ENCODE measurements around the gene DNAL1. TPM values are rescaled to one million over a fixed set of nuclear protein-coding genes. Genes with fewer than 3 reads are reported as not detected.

Gene DNAL1
- total and polyA plus RNA-seq, 10 donors, result 2.2 to 15.4 (median 6.1) TPM

DNA sequence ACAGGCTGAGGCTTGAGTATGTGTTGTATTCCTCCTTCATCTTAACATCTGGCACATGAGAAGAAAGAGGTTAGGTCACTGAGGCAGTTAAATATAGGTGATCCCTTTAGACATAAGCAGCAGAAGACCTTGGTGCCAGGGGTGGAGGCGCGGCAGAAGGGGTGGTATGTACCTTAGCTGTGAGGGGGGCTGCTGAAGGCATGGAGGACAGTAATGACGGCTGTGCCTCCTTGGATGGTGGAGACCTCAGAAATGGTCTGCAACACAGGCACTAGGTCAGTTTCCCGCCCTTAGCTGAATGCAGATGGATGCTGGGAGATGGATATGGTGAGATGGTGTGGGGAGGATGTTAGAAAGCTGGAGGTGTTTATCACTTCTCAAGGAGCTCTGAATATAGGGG is 70.9 kb downstream of the DNAL1 start:
- intact Hi-C loops (cut with DNase I; ENCODE audit: low total_unique reads), result no loop called here

DNA sequence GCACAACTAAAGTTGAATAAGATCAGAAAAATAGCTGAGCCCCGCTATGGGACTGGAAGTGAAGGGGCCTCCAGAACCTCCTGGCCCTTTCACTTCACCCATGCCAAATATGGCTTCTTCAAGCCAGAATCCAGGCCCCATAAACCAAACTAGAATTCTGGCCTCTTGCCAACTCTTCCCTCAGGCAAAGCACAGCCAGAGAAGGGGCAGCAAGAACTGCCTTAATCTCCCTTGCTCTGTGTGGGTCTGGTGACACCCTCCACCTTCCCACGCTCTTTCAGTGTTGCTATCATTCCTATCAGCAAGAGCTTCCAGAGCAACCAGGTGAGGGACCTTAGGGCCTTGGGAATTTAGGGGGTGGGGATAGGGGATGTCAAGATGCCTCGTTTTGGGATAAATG is 72.5 kb downstream of the DNAL1 start:
- Histone ChIP-seq H3K4me3 (no peak overlapping the region), H3K36me3 (peaks cover under 1 to 71% (median 65%) of the 10 kb centered on the region in 6 donors), H3K9me3 (no peaks in the 10 kb centered on the region), H3K27me3 (replicated peaks in 1 of 7) (peaks cover 0 to 12% (median 0%) of the 10 kb centered on the region in 7 donors), H3K27ac (peak overlapping the region in 5 of 8 donors; percentile 45 to 74 (median 62)), H3K4me1 (peaks cover 3 to 47% (median 27%) of the 10 kb centered on the region in 6 donors)
- no peak for DNase-seq
- TF ChIP-seq POLR2AphosphoS5 (IDR thresholded peaks at IDR 0.05) (no peak), POLR2A (IDR thresholded peaks at IDR 0.05) (no peak)
- TF ChIP-seq, protein P1, sequence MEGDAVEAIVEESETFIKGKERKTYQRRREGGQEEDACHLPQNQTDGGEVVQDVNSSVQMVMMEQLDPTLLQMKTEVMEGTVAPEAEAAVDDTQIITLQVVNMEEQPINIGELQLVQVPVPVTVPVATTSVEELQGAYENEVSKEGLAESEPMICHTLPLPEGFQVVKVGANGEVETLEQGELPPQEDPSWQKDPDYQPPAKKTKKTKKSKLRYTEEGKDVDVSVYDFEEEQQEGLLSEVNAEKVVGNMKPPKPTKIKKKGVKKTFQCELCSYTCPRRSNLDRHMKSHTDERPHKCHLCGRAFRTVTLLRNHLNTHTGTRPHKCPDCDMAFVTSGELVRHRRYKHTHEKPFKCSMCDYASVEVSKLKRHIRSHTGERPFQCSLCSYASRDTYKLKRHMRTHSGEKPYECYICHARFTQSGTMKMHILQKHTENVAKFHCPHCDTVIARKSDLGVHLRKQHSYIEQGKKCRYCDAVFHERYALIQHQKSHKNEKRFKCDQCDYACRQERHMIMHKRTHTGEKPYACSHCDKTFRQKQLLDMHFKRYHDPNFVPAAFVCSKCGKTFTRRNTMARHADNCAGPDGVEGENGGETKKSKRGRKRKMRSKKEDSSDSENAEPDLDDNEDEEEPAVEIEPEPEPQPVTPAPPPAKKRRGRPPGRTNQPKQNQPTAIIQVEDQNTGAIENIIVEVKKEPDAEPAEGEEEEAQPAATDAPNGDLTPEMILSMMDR (IDR thresholded peaks at IDR 0.05 in 8 of 11, conservative IDR thresholded peaks at IDR 0.05 in 3 of 11), result no peak
- WGBS, 5 donors, result 81 to 95% (median 87%) methylated on average over 3 of the region's 3 CpGs
- intact Hi-C loops (cut with DNase I; ENCODE audit: low total_unique reads), result no loop called here

More for the DNA sequence above, 70.9 kb downstream of the DNAL1 start:
- TF ChIP-seq POLR2AphosphoS5 (IDR thresholded peaks at IDR 0.05), result peak in 1 of 3 donors; percentile 15
- TF ChIP-seq, protein P1 (IDR thresholded peaks at IDR 0.05 in 8 of 11, conservative IDR thresholded peaks at IDR 0.05 in 3 of 11), result no peak
- peaks cover 0 to 55% (median 49%) of the 10 kb centered on the region in 6 donors for H3K36me3 ChIP-seq
- H3K9me3 ChIP-seq, result no peaks in the 10 kb centered on the region
- peaks cover 0 to 12% (median 0%) of the 10 kb centered on the region in 7 donors for H3K27me3 ChIP-seq (replicated peaks in 1 of 7)
- WGBS, 5 donors, result 88 to 93% (median 91%) methylated on average over 4 of the region's 4 CpGs
- no peak overlapping the region for H3K4me3 ChIP-seq
- H3K4me1 ChIP-seq, result peaks cover 9 to 58% (median 42%) of the 10 kb centered on the region in 6 donors
- DNase-seq, result no peak
- no peak overlapping the region for H3K27ac ChIP-seq

DNA sequence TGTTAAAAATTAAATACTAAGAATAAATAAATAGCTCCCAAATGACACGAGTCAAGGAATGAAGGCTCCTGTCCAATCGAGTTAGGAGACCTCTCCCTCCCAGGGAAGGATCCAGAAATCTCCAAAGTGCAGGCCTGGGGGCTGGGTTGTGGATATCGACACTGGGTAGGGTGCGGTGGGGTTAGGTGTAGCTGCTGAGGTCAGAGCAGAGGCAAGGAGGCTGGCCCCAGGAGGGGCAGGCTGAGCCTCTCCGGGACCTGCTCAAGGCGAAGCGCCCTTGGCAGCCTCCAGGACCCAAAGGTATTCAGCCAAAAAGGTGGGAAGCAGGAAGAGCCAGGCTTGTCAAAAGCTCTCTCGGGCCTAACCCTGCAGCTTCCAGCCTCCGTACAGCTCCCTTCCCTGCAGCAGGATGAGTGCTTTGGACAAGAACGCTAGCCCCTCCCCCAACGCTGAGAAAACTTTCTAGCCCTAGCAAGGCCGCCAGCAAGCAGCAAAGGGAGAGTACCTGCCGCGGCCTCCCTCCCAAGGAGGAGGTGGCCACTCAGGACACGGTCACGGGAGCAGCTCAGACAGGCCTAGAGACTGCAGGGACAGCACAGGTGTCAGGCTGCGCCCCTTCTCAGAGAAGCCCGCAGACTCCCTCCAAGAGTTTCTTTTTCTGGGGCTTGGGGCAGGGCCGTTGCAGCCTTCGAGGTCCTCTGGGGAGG is 73.1 kb downstream of the DNAL1 start:
- peak overlapping the region in 5 of 8 donors; percentile 45 to 74 (median 62) for H3K27ac ChIP-seq

More for the DNA sequence above, 73.1 kb downstream of the DNAL1 start:
- peak; percentile 69 for DNase-seq
- 77 to 88% (median 85%) methylated on average over 17 to 20 of the region's 20 CpGs for WGBS, 5 donors
- intact Hi-C loops (cut with DNase I; ENCODE audit: low total_unique reads), result no loop called here
- Histone ChIP-seq H3K4me1 (peaks cover 0 to 46% (median 22%) of the 10 kb centered on the region in 6 donors), H3K36me3 (peaks cover 4 to 77% (median 71%) of the 10 kb centered on the region in 6 donors), H3K9me3 (no peaks in the 10 kb centered on the region), H3K27me3 (replicated peaks in 1 of 7) (peaks cover 0 to 8% (median 0%) of the 10 kb centered on the region in 7 donors), H3K4me3 (peak overlapping the region in 2 of 8 donors; percentile 3 to 13)
- TF ChIP-seq, protein P1 (IDR thresholded peaks at IDR 0.05 in 8 of 11, conservative IDR thresholded peaks at IDR 0.05 in 3 of 11), result no peak
- peak; percentile 13 to 65 (median 55) for TF ChIP-seq POLR2AphosphoS5 (IDR thresholded peaks at IDR 0.05)
